Vagina (tissue), 2 donors: ENCODE data around the gene SEC24D. TPM values are rescaled to one million over a fixed set of nuclear protein-coding genes. Genes with fewer than 3 reads are reported as not detected.

Experiments used
- DNase-seq, 2 donors: peaks; one replicate each; pipeline ENCODE4 v3.0.0-alpha.2; 2017; ENCODE audit errors: extremely low spot score in 2 of 2
- H3K27ac ChIP-seq: fragments of 200-600 bp; sonication (generic); one replicate; pipeline ENCODE4 v1.5.1; 2019
- H3K27me3 ChIP-seq: fragments of 200-600 bp; sonication (generic); one replicate; pipeline ENCODE4 v1.5.1; 2019
- H3K36me3 ChIP-seq, 2 donors: fragments of 200-600 bp; sonication (generic); one replicate each; pipeline ENCODE4 v1.5.1; 2017 to 2019
- H3K4me1 ChIP-seq: fragments of 200-600 bp; sonication (generic); one replicate; pipeline ENCODE4 v1.5.1; 2019
- H3K4me3 ChIP-seq, 2 donors: fragments of 200-600 bp; sonication (generic); 1 replicate in 1 of 2; 2 replicates in 1 of 2; pipeline ENCODE4 v1.5.1; 2016 to 2019
- H3K9me3 ChIP-seq: fragments of 200-600 bp; sonication (generic); one replicate; pipeline ENCODE4 v1.5.1; 2019
- CTCF ChIP-seq, 3 experiments: fragments of 450-650 bp in 2 of 3; fragments of 200-600 bp in 1 of 3; sonication (generic) in 1 of 3; IDR thresholded peaks; one replicate each; pipeline ENCODE4 v1.5.1; 2017 to 2019; ENCODE audit warnings: antibody characterized with exemption in 3 of 3, mild to moderate bottlenecking in 2 of 3, moderate library complexity in 2 of 3
- POLR2A ChIP-seq, 2 donors: fragments of 450-650 bp; IDR thresholded peaks; one replicate each; pipeline ENCODE4 v1.6.1; 2017; ENCODE audit warnings: antibody characterized with exemption in 2 of 2, mild to moderate bottlenecking in 2 of 2, moderate library complexity in 2 of 2
- POLR2AphosphoS5 ChIP-seq, 2 donors: sonication (generic); formaldehyde crosslinking; IDR thresholded peaks; one replicate each; pipeline ENCODE4 v1.9.0; 2017; ENCODE audit warnings: antibody characterized with exemption in 2 of 2, mild to moderate bottlenecking in 2 of 2, low read depth in 1 of 2; ENCODE audit not compliant: insufficient read depth in 1 of 2
- intact Hi-C: fragments of 100-400 bp; cut with DNase I; formaldehyde crosslinking; loops from one replicate; pipeline ENCODE4 v1.15.1; 2023
- total RNA-seq: library from RNA; depleted of rRNA; stranded (reverse); fragments of >200 nt; gene quantifications from one replicate; pipeline ENCODE4 v1.2.3, GENCODE V29; 2016

The SEC24D gene
- total RNA-seq, 1 donor from 2014 or later, result 24.1 TPM

GRCh38 chr4:118682928-118683327 is 153.0 kb downstream of the SEC24D start:
- TF ChIP-seq POLR2AphosphoS5 (IDR thresholded peaks at IDR 0.05; ENCODE audit: insufficient read depth in 1 of 2, low read depth in 1 of 2), result no peak
- no peak for TF ChIP-seq POLR2A (IDR thresholded peaks at IDR 0.05)
- no peak for TF ChIP-seq CTCF (IDR thresholded peaks at IDR 0.05)
- peaks cover 21% of the 10 kb centered on the region for H3K4me1 ChIP-seq
- no peak for DNase-seq
- H3K27ac ChIP-seq, result no peak overlapping the region
- H3K27me3 ChIP-seq, result no peaks in the 10 kb centered on the region
- intact Hi-C loops, result no loop called here
- H3K9me3 ChIP-seq, result no peaks in the 10 kb centered on the region
- H3K36me3 ChIP-seq, result peaks cover 0 to 1% of the 10 kb centered on the region in 2 donors
- H3K4me3 ChIP-seq, result no peak overlapping the region

GRCh38 chr4:118680808-118681207 is 155.1 kb downstream of the SEC24D start:
- Histone ChIP-seq H3K9me3 (no peaks in the 10 kb centered on the region), H3K4me3 (no peak overlapping the region), H3K27me3 (no peaks in the 10 kb centered on the region), H3K36me3 (no peaks in the 10 kb centered on the region), H3K4me1 (peaks cover 2% of the 10 kb centered on the region), H3K27ac (no peak overlapping the region)
- TF ChIP-seq POLR2AphosphoS5 (IDR thresholded peaks at IDR 0.05; ENCODE audit: insufficient read depth in 1 of 2, low read depth in 1 of 2) (no peak), POLR2A (IDR thresholded peaks at IDR 0.05) (no peak), CTCF (IDR thresholded peaks at IDR 0.05) (no peak)
- DNase-seq, result no peak
- intact Hi-C loops, result no loop called here

GRCh38 chr4:118676128-118676527 is 159.8 kb downstream of the SEC24D start:
- H3K9me3 ChIP-seq, result no peaks in the 10 kb centered on the region
- H3K27ac ChIP-seq, result no peak overlapping the region
- no peaks in the 10 kb centered on the region for H3K27me3 ChIP-seq
- no peaks in the 10 kb centered on the region for H3K4me1 ChIP-seq
- intact Hi-C loops, result no loop called here
- H3K4me3 ChIP-seq, result no peak overlapping the region
- TF ChIP-seq CTCF (IDR thresholded peaks at IDR 0.05) (no peak), POLR2A (IDR thresholded peaks at IDR 0.05) (no peak), POLR2AphosphoS5 (IDR thresholded peaks at IDR 0.05; ENCODE audit: insufficient read depth in 1 of 2, low read depth in 1 of 2) (no peak)
- no peak for DNase-seq
- H3K36me3 ChIP-seq, result no peaks in the 10 kb centered on the region

Other genes with a start within 250 kb of the SEC24D start
- 12.3 TPM for gene METTL14, start 150.7 kb downstream of the SEC24D start, total RNA-seq
- gene SYNPO2, start 52.7 kb upstream of the SEC24D start, total RNA-seq, result 109 TPM